ENCODE data around the gene FGR.

Gene FGR

GRCh38 chr1:27616441-27616840 is 18.5 kb downstream of the FGR start:
- DNase-seq (ENCODE audit: low spot score), result no peak
- peak; percentile 31 for TF ChIP-seq CTCF (IDR thresholded peaks at IDR 0.05; ENCODE audit: borderline replicate concordance, control extremely low read depth, extremely low read depth, insufficient read depth, missing control alignments)
- in situ Hi-C loops (cut with MboI; ENCODE audit: low sequenced_read_pairs, unreplicated experiment), result no loop called here

DNA sequence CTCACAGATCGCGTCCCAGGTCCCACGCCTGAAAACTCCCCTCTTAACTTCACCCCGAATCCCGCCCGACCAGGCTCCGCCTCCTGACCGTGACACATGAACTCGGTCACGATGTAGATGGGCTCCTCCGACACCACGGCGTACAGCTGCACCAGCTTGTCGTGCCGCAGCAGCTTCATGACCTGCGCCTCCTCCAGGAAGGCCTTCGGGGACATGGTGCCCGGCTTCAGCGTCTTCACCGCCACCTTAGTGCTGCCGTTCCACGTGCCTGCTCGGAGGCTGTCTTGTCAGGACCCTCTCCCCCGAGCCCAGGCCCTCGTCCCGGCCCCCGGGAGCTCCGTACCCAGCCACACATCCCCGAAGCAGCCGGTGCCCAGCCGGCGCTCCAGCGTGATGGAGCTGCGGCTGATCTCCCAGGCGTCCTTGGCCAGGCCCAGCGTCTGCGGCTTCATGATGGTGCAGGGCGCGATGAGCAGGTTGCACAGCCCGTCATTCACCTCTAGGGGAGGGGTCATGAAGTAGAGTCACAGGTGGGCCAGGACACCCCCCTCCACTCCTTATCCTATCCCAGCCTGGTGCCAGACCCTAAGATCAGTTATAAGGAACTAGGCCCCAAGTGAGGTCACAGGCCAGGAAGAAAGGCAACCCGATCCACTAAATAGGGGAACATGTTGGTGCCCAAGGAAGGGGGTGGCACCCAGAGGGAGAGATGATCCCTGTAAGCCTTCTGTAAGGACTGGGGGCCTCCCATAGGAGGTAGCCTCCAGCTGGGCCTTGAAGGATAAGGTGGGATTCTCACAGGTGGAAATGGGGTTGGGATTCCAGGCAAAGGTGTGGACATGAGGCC is 19.4 kb downstream of the FGR start:
- in situ Hi-C loops (cut with MboI; ENCODE audit: low sequenced_read_pairs, unreplicated experiment), result no loop called here
- DNase-seq (ENCODE audit: low spot score), result no peak
- no peak for TF ChIP-seq CTCF (IDR thresholded peaks at IDR 0.05; ENCODE audit: borderline replicate concordance, control extremely low read depth, extremely low read depth, insufficient read depth, missing control alignments)

DNA sequence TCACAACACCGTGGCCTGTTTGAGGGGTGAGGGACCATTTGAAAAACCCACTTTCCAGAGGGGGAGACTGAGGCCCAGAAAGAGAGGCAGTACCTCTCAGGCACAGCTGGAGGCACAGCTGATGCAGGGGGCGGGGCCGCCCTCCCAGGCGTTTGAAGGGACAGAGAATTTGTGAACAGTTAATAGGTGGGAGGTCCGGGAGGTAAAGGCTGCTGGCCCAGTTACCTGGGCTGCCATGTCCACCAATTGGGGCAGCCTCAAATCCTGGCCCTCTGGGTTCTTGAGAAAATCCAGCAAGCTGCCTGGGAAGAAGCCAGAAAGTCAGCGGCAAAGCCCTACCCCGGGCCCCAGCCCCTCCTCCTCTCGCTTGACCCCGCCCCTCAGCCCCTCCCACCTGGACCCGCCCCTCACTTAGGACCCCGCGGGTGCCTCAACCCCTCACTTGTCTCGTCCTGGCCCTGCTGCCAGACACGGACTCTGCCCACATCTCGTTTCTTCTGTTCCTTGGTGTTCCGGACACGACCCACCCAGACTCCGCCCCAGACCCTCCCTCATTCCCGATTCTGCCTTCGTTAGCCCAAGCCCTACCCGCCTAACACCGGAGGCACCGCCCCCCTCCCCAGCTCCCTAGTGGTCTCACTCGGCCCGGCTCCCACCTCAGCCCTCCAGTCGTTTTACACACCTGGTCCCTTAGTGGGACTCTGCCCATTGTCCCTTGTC is 20.2 kb downstream of the FGR start:
- no peak for TF ChIP-seq CTCF (IDR thresholded peaks at IDR 0.05; ENCODE audit: borderline replicate concordance, control extremely low read depth, extremely low read depth, insufficient read depth, missing control alignments)
- in situ Hi-C loops (cut with MboI; ENCODE audit: low sequenced_read_pairs, unreplicated experiment), result no loop called here
- no peak for DNase-seq (ENCODE audit: low spot score)

DNA sequence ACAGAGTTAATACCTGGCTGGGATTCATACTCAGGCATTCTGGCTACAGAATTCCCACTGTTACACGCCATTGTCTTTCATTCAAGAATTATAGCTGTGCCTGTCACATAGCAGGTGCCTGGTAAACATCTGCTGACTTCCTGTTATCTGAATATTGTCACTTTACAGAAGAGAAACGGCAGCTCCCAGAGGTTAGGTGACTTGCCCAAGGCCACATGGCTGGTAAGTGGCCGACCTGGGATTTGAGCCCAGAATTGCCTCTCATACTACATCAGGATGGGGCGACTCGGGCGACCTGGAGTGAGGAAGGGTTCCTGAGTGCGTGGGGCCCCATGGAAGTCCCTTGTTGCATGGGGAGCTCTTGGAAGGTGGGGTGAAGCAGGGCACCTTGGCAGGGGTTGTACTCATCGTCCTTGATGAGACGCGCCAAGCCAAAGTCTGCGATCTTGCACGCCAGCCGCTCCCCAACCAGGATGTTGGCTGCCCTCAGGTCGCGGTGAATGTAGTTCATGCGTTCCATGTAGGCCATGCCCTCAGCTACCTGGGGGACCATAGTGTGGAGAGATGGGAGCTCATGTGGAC is 20.9 kb downstream of the FGR start:
- no peak for TF ChIP-seq CTCF (IDR thresholded peaks at IDR 0.05; ENCODE audit: borderline replicate concordance, control extremely low read depth, extremely low read depth, insufficient read depth, missing control alignments)
- in situ Hi-C loops (cut with MboI; ENCODE audit: low sequenced_read_pairs, unreplicated experiment), result no loop called here
- no peak for DNase-seq (ENCODE audit: low spot score)

DNA sequence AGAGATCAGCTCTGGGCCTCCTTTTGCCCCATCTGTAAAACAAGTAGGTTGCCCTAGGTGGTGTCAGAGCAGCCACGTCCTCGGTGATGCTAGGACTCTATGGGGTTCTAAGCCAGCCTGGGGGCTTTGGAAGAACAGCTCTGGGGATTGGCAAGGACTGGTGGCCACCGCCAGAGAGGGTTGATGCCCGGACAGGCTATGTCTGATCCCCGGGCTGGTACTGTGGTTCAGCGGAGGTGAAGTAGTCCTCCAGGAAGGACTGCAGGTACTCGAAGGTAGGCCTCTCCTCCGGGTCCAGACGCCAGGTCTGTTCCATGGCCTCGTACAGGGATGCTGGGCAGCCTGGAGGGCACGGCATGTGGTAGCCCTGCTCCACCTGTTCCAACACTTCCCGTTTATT is 22.3 kb downstream of the FGR start:
- DNase-seq (ENCODE audit: low spot score), result no peak

More for the DNA sequence above, 22.3 kb downstream of the FGR start:
- no peak for TF ChIP-seq CTCF (IDR thresholded peaks at IDR 0.05; ENCODE audit: borderline replicate concordance, control extremely low read depth, extremely low read depth, insufficient read depth, missing control alignments)
- in situ Hi-C loops (cut with MboI; ENCODE audit: low sequenced_read_pairs, unreplicated experiment), result no loop called here

Data from GM13976 (cell line).